Tibial nerve (tissue), 4 donors: Measurements from ENCODE around the gene VWF. TPM values are rescaled to one million over a fixed set of nuclear protein-coding genes. Genes with fewer than 3 reads are reported as not detected.

Source experiments
- DNase-seq, 2 donors: peaks; one replicate each; pipeline ENCODE4 v3.0.0-alpha.2; 2019; ENCODE audit warnings: low spot score in 2 of 2
- H3K27ac ChIP-seq, 4 donors: fragments of 200-600 bp; sonication (generic) in 3 of 4; one replicate each; pipeline ENCODE4 v1.5.1; 2017 to 2019; ENCODE audit warnings: mild to moderate bottlenecking in 1 of 4
- H3K27me3 ChIP-seq, 2 donors: fragments of 200-600 bp; sonication (generic) in 1 of 2; one replicate each; pipeline versions ENCODE4 v1.5.1 to v1.6.0; 2017 to 2019
- H3K36me3 ChIP-seq, 3 donors: fragments of 200-600 bp; sonication (generic); one replicate each; pipeline ENCODE4 v1.5.1; 2018 to 2019
- H3K4me1 ChIP-seq, 4 donors: fragments of 200-600 bp; sonication (generic) in 3 of 4; one replicate each; pipeline ENCODE4 v1.5.1; 2017 to 2019
- H3K4me3 ChIP-seq, 4 donors: fragments of 200-600 bp; sonication (generic) in 3 of 4; one replicate each; pipeline ENCODE4 v1.5.1; 2017 to 2019; ENCODE audit warnings: mild to moderate bottlenecking in 1 of 4, moderate library complexity in 1 of 4
- H3K9me3 ChIP-seq, 4 donors: fragments of 200-600 bp; sonication (generic) in 3 of 4; one replicate each; pipeline ENCODE4 v1.5.1; 2017 to 2019
- EP300 ChIP-seq, 2 donors: sonication (generic); formaldehyde crosslinking; IDR thresholded peaks; one replicate each; pipeline ENCODE4 v1.6.1; 2017; ENCODE audit warnings: antibody characterized with exemption in 2 of 2, mild to moderate bottlenecking in 1 of 2
- POLR2A ChIP-seq, 2 donors: fragments of 450-650 bp; IDR thresholded peaks; one replicate each; pipeline ENCODE4 v1.6.1; 2017; ENCODE audit warnings: antibody characterized with exemption in 2 of 2, mild to moderate bottlenecking in 2 of 2, moderate library complexity in 2 of 2
- WGBS, 2 donors: methylation state at CpG; one replicate each; pipeline ENCODE4 v1.1.5; 2018; 5-methylcytosine and 5-hydroxymethylcytosine counted together
- total RNA-seq, 4 donors: library from RNA; depleted of rRNA; stranded (reverse); fragments of >200 nt; gene quantifications; one replicate each; pipeline ENCODE4 v1.1.0, GENCODE V29; 2016
- TF ChIP-seq, protein P1 (sequence below), 5 experiments: fragments of 200-600 bp in 3 of 5; fragments of 450-650 bp in 2 of 5; sonication (generic) in 3 of 5; IDR thresholded peaks; one replicate each; pipeline ENCODE4 v1.5.1; 2016 to 2019; ENCODE audit warnings: antibody characterized with exemption in 5 of 5, mild to moderate bottlenecking in 3 of 5, moderate library complexity in 2 of 5

The VWF gene
- total RNA-seq, 4 donors from 2014 or later, result 82.7 to 311 (median 214) TPM

- Histone ChIP-seq H3K9me3 (no peaks in the 10 kb centered on the region), H3K27ac (no peak overlapping the region), H3K36me3 (peaks cover 0 to 2% (median 0%) of the 10 kb centered on the region in 3 donors), H3K4me3 (no peak overlapping the region), H3K4me1 (no peaks in the 10 kb centered on the region), H3K27me3 (no peaks in the 10 kb centered on the region)
- TF ChIP-seq EP300 (IDR thresholded peaks at IDR 0.05), result no peak
- TF ChIP-seq POLR2A (IDR thresholded peaks at IDR 0.05), result no peak
- TF ChIP-seq, protein P1, sequence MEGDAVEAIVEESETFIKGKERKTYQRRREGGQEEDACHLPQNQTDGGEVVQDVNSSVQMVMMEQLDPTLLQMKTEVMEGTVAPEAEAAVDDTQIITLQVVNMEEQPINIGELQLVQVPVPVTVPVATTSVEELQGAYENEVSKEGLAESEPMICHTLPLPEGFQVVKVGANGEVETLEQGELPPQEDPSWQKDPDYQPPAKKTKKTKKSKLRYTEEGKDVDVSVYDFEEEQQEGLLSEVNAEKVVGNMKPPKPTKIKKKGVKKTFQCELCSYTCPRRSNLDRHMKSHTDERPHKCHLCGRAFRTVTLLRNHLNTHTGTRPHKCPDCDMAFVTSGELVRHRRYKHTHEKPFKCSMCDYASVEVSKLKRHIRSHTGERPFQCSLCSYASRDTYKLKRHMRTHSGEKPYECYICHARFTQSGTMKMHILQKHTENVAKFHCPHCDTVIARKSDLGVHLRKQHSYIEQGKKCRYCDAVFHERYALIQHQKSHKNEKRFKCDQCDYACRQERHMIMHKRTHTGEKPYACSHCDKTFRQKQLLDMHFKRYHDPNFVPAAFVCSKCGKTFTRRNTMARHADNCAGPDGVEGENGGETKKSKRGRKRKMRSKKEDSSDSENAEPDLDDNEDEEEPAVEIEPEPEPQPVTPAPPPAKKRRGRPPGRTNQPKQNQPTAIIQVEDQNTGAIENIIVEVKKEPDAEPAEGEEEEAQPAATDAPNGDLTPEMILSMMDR (IDR thresholded peaks at IDR 0.05), result no peak
- 83% methylated on average over 5 of the region's 5 CpGs for WGBS, 2 donors
- no peak for DNase-seq
These were observed 170.5 kb downstream of the VWF start for GRCh38 chr12:5953835-5954586.

DNA sequence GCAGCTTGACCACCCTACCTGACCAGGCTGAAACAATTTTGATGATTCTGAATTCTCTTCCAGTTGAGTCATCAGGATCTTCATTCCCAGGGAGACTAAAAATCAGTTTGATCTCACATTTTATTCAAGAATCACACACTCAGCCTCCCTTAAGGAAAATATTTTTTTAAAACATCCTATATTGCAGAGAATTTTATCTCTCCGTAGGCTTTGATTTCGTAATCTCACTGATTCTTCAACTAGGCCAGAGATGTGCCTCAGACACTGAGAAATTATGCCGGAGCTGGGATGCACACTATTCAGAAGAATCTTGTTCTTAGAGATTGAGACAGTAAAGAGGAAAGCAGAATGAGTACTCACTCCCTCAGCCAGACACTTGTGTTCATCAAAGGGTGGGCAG, 172.4 kb downstream of the VWF start:
- DNase-seq, result no peak
- 81 to 88% methylated on average over 3 of the region's 3 CpGs for WGBS, 2 donors
- Histone ChIP-seq H3K36me3 (peaks cover 0 to 6% (median 0%) of the 10 kb centered on the region in 3 donors), H3K9me3 (no peaks in the 10 kb centered on the region), H3K27me3 (peaks cover 0 to 4% of the 10 kb centered on the region in 2 donors), H3K27ac (no peak overlapping the region), H3K4me3 (no peak overlapping the region), H3K4me1 (no peaks in the 10 kb centered on the region)
- TF ChIP-seq POLR2A (IDR thresholded peaks at IDR 0.05), result no peak
- TF ChIP-seq, protein P1 (IDR thresholded peaks at IDR 0.05), result no peak
- TF ChIP-seq EP300 (IDR thresholded peaks at IDR 0.05), result no peak

DNA sequence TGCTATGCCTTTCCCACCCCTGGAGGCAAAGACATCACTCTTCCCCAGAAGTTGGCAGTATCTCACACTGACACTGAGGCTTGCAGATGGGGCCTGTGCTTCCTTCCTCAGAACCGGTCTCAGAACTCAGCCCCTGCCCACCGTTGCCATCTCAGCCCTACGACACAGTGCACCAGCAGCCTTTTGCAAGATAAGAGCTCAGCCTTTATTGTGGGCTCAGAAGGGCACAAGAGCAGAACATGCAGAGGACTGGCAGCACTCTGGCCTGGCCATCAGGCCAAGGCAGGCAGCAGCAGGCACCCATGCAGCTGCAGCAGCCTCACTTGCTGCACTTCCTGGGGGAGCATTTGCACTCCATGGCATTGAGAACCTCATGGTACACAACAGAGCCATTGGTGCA, 175.8 kb downstream of the VWF start:
- H3K4me3 ChIP-seq, result no peak overlapping the region
- TF ChIP-seq EP300 (IDR thresholded peaks at IDR 0.05), result no peak
- TF ChIP-seq, protein P1 (IDR thresholded peaks at IDR 0.05), result no peak
- TF ChIP-seq POLR2A (IDR thresholded peaks at IDR 0.05), result no peak
- no peaks in the 10 kb centered on the region for H3K9me3 ChIP-seq
- H3K27ac ChIP-seq, result no peak overlapping the region
- H3K36me3 ChIP-seq, result peaks cover 0 to 6% (median 0%) of the 10 kb centered on the region in 3 donors
- DNase-seq, result no peak
- H3K4me1 ChIP-seq, result peaks cover 0 to 15% (median 0%) of the 10 kb centered on the region in 4 donors
- 73 to 76% methylated on average over 3 of the region's 3 CpGs for WGBS, 2 donors
- H3K27me3 ChIP-seq, result peaks cover 0 to 26% of the 10 kb centered on the region in 2 donors

- Histone ChIP-seq H3K36me3 (peaks cover 0 to 6% (median 0%) of the 10 kb centered on the region in 3 donors), H3K27ac (no peak overlapping the region), H3K9me3 (no peaks in the 10 kb centered on the region), H3K4me1 (peaks cover 0 to 15% (median 0%) of the 10 kb centered on the region in 4 donors), H3K27me3 (peaks cover 0 to 26% of the 10 kb centered on the region in 2 donors), H3K4me3 (no peak overlapping the region)
- 83 to 88% methylated on average over 1 of the region's 1 CpG for WGBS, 2 donors
- TF ChIP-seq, protein P1 (IDR thresholded peaks at IDR 0.05), result no peak
- TF ChIP-seq POLR2A (IDR thresholded peaks at IDR 0.05), result no peak
- no peak for TF ChIP-seq EP300 (IDR thresholded peaks at IDR 0.05)
- DNase-seq, result no peak
These were observed 177.5 kb downstream of the VWF start for GRCh38 chr12:5947006-5947405.

GRCh38 chr12:5946388-5946787, 178.1 kb downstream of the VWF start:
- Histone ChIP-seq H3K27me3 (peaks cover 0 to 26% of the 10 kb centered on the region in 2 donors), H3K9me3 (no peaks in the 10 kb centered on the region), H3K36me3 (peaks cover 0 to 6% (median 0%) of the 10 kb centered on the region in 3 donors), H3K4me1 (peaks cover 0 to 15% (median 0%) of the 10 kb centered on the region in 4 donors), H3K27ac (no peak overlapping the region), H3K4me3 (no peak overlapping the region)
- no peak for DNase-seq
- WGBS, 2 donors, result 78 to 93% methylated on average over 2 of the region's 2 CpGs
- TF ChIP-seq, protein P1 (IDR thresholded peaks at IDR 0.05), result no peak
- TF ChIP-seq POLR2A (IDR thresholded peaks at IDR 0.05) (no peak), EP300 (IDR thresholded peaks at IDR 0.05) (no peak)
